Measurements from ENCODE around the gene ENGASE.
A peak's percentile ranks its signal among the peaks of the same experiment; 100 is the strongest.

The ENGASE gene

GRCh38 chr17:79085154-79085920 is 10.7 kb downstream of the ENGASE start:
- no peak overlapping the region for H3K4me3 ChIP-seq (replicated peaks; ENCODE audit: low read depth, low read length)
- TF ChIP-seq CTCF (IDR thresholded peaks at IDR 0.05; ENCODE audit: low read depth, low read length, missing control alignments) = no peak
- DNase-seq (ENCODE audit: extremely low read depth, low read depth) = no peak

- TF ChIP-seq CTCF (IDR thresholded peaks at IDR 0.05; ENCODE audit: low read depth, low read length, missing control alignments) = no peak
These were observed 11.4 kb downstream of the ENGASE start for GRCh38 chr17:79085921-79086551.

GRCh38 chr17:79086609-79087427 is 12.2 kb downstream of the ENGASE start:
- TF ChIP-seq CTCF (IDR thresholded peaks at IDR 0.05; ENCODE audit: low read depth, low read length, missing control alignments) = no peak
- H3K4me3 ChIP-seq (replicated peaks; ENCODE audit: low read depth, low read length) = no peak overlapping the region
- no peak for DNase-seq (ENCODE audit: extremely low read depth, low read depth)

More at GRCh38 chr17:79085921-79086551, 11.4 kb downstream of the ENGASE start:
- DNase-seq (ENCODE audit: extremely low read depth, low read depth) = no peak
- no peak overlapping the region for H3K4me3 ChIP-seq (replicated peaks; ENCODE audit: low read depth, low read length)

- peak; percentile 92 for TF ChIP-seq CTCF (IDR thresholded peaks at IDR 0.05; ENCODE audit: low read depth, low read length, missing control alignments)
- H3K4me3 ChIP-seq (replicated peaks; ENCODE audit: low read depth, low read length) = no peak overlapping the region
- peak; percentile 16 for DNase-seq (ENCODE audit: extremely low read depth, low read depth)
These were observed 13.0 kb downstream of the ENGASE start for GRCh38 chr17:79087428-79088143.

- no peak for DNase-seq (ENCODE audit: extremely low read depth, low read depth)
- no peak for TF ChIP-seq CTCF (IDR thresholded peaks at IDR 0.05; ENCODE audit: low read depth, low read length, missing control alignments)
These were observed 13.8 kb downstream of the ENGASE start for GRCh38 chr17:79088247-79088996.

GRCh38 chr17:79088997-79089328 is 14.3 kb downstream of the ENGASE start:
- H3K4me3 ChIP-seq (replicated peaks; ENCODE audit: low read depth, low read length) = no peak overlapping the region
- no peak for DNase-seq (ENCODE audit: extremely low read depth, low read depth)
- TF ChIP-seq CTCF (IDR thresholded peaks at IDR 0.05; ENCODE audit: low read depth, low read length, missing control alignments) = no peak

More at GRCh38 chr17:79088247-79088996, 13.8 kb downstream of the ENGASE start:
- H3K4me3 ChIP-seq (replicated peaks; ENCODE audit: low read depth, low read length) = no peak overlapping the region

Measured in HFF-Myc (cell line).